ENCODE results near the gene RIIAD1.

- no peak for TF ChIP-seq POLR2A (IDR thresholded peaks at IDR 0.05; ENCODE audit: low read depth, low read length)
- no peak for TF ChIP-seq CTCF (IDR thresholded peaks at IDR 0.05; ENCODE audit: extremely low read depth in 1 of 2, insufficient read depth in 1 of 2, low read depth in 1 of 2, low read length in 2 of 2)
- TF ChIP-seq FOS (IDR thresholded peaks at IDR 0.05; ENCODE audit: borderline replicate concordance, insufficient read depth, low read length): no peak
- no peak for TF ChIP-seq POLR2AphosphoS5 (IDR thresholded peaks at IDR 0.05; ENCODE audit: insufficient read depth, low read depth, low read length)
- no peak for TF ChIP-seq MAX (IDR thresholded peaks at IDR 0.05; ENCODE audit: insufficient read depth, insufficient read length)
- no peak for TF ChIP-seq EZH2 (IDR thresholded peaks at IDR 0.05; ENCODE audit: borderline replicate concordance, low read depth, low read length, severe bottlenecking)
- TF ChIP-seq GATA2 (IDR thresholded peaks at IDR 0.05; ENCODE audit: insufficient read depth, insufficient read length, low read depth, low read length): no peak
Measured at GRCh38 chr1:151716405-151716762, 4.9 kb upstream of the RIIAD1 start.
